H1 (cell line): ENCODE measurements around the gene SELENOO.

ENCODE experiments used
- EP300 ChIP-seq, 2 experiments: IDR thresholded peaks; 1 replicate in 1 of 2; 2 replicates in 1 of 2; pipeline ENCODE4 v1.6.1; 2011 to 2012; ENCODE audit warnings: low read depth in 2 of 2, low read length in 2 of 2, mild to moderate bottlenecking in 2 of 2, borderline replicate concordance in 1 of 2, inconsistent platforms in 1 of 2, moderate library complexity in 1 of 2
- TF ChIP-seq, protein P1 (sequence below), 3 experiments: IDR thresholded peaks; 1 replicate in 2 of 3; 2 replicates in 1 of 3; pipeline versions ENCODE4 v1.5.1 to v1.6.1; 2011; ENCODE audit warnings: low read length in 3 of 3, mild to moderate bottlenecking in 3 of 3, inconsistent platforms in 2 of 3, low read depth in 1 of 3, moderate library complexity in 1 of 3; ENCODE audit not compliant: insufficient read depth in 1 of 3; ENCODE audit errors: control extremely low read depth in 1 of 3
- TF ChIP-seq, protein P2 (sequence below): IDR thresholded peaks from 2 replicates; pipeline ENCODE4 v1.6.1; 2012; ENCODE audit warnings: low read length, inconsistent platforms

GRCh38 chr22:50266994-50267393, 66.2 kb downstream of the SELENOO start:
- TF ChIP-seq, protein P1, sequence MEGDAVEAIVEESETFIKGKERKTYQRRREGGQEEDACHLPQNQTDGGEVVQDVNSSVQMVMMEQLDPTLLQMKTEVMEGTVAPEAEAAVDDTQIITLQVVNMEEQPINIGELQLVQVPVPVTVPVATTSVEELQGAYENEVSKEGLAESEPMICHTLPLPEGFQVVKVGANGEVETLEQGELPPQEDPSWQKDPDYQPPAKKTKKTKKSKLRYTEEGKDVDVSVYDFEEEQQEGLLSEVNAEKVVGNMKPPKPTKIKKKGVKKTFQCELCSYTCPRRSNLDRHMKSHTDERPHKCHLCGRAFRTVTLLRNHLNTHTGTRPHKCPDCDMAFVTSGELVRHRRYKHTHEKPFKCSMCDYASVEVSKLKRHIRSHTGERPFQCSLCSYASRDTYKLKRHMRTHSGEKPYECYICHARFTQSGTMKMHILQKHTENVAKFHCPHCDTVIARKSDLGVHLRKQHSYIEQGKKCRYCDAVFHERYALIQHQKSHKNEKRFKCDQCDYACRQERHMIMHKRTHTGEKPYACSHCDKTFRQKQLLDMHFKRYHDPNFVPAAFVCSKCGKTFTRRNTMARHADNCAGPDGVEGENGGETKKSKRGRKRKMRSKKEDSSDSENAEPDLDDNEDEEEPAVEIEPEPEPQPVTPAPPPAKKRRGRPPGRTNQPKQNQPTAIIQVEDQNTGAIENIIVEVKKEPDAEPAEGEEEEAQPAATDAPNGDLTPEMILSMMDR (IDR thresholded peaks at IDR 0.05; ENCODE audit: control extremely low read depth in 1 of 3, insufficient read depth in 1 of 3, low read depth in 1 of 3, low read length in 3 of 3) = no peak
- no peak for TF ChIP-seq EP300 (IDR thresholded peaks at IDR 0.05; ENCODE audit: borderline replicate concordance in 1 of 2, low read depth in 2 of 2, low read length in 2 of 2)
- TF ChIP-seq, protein P2, sequence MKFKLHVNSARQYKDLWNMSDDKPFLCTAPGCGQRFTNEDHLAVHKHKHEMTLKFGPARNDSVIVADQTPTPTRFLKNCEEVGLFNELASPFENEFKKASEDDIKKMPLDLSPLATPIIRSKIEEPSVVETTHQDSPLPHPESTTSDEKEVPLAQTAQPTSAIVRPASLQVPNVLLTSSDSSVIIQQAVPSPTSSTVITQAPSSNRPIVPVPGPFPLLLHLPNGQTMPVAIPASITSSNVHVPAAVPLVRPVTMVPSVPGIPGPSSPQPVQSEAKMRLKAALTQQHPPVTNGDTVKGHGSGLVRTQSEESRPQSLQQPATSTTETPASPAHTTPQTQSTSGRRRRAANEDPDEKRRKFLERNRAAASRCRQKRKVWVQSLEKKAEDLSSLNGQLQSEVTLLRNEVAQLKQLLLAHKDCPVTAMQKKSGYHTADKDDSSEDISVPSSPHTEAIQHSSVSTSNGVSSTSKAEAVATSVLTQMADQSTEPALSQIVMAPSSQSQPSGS = no peak
